Measurements from ENCODE around the gene POLG.

- TF ChIP-seq CTCF (IDR thresholded peaks at IDR 0.05) (no peak), POLR2A (IDR thresholded peaks at IDR 0.05) (no peak)
Measured at GRCh38 chr15:89360294-89360971, 25.8 kb upstream of the POLG start.

Data from esophagus squamous epithelium (tissue), 4 donors.